Peyer's patch (tissue), 4 donors: Measurements from ENCODE around the gene ENPP3.

ENCODE experiments used
- CTCF ChIP-seq, 6 experiments: fragments of 450-650 bp in 4 of 6; fragments of 200-600 bp in 2 of 6; sonication (generic) in 1 of 6; IDR thresholded peaks; one replicate each; pipeline ENCODE4 v1.5.1; 2017 to 2019; ENCODE audit warnings: antibody characterized with exemption in 6 of 6, mild to moderate bottlenecking in 3 of 6, moderate library complexity in 1 of 6
- POLR2A ChIP-seq, 2 donors: fragments of 450-650 bp; IDR thresholded peaks; one replicate each; pipeline ENCODE4 v1.5.1; 2017; ENCODE audit warnings: antibody characterized with exemption in 2 of 2, mild to moderate bottlenecking in 2 of 2, moderate library complexity in 2 of 2

- TF ChIP-seq CTCF (IDR thresholded peaks at IDR 0.05), result no peak
- no peak for TF ChIP-seq POLR2A (IDR thresholded peaks at IDR 0.05)
These were observed 18.3 kb downstream of the ENPP3 start for GRCh38 chr6:131655387-131655786.
